Stimulated activated naive CD8-positive, alpha-beta T cell treated with anti-CD3 and anti-CD28 coated beads, Interleukin-15, amount 100 ng/mL, for 72 hours (primary cell): ENCODE results near the gene RSU1.

Experiments
- ATAC-seq: fragments of 150-1000 bp; cut with Tn5 transposase; 2 replicates; pipeline ENCODE4 v1.10.0; 2021; ENCODE audit warnings: mild to moderate bottlenecking, moderate library complexity
- DNase-seq, 2 donors: peaks; one replicate each; pipeline ENCODE4 v3.0.0; 2021 to 2022
- H3K27ac Mint-ChIP-seq, 2 donors: one replicate each; pipeline ENCODE4 v1.8.0; 2022; ENCODE audit warnings: mild to moderate bottlenecking in 2 of 2, mixed read lengths in 2 of 2, moderate library complexity in 2 of 2
- H3K27me3 Mint-ChIP-seq: one replicate; pipeline ENCODE4 v1.8.0; 2022; ENCODE audit warnings: mixed read lengths
- H3K4me1 Mint-ChIP-seq: one replicate; pipeline ENCODE4 v1.8.0; 2022; ENCODE audit warnings: mild to moderate bottlenecking, mixed read lengths
- H3K4me3 Mint-ChIP-seq, 2 donors: one replicate each; pipeline ENCODE4 v1.8.0; 2022; ENCODE audit warnings: mild to moderate bottlenecking in 2 of 2, mixed read lengths in 2 of 2, moderate library complexity in 1 of 2
- H3K9me3 Mint-ChIP-seq, 2 donors: one replicate each; pipeline ENCODE4 v1.8.0; 2022; ENCODE audit warnings: mixed read lengths in 2 of 2

RSU1 gene

DNA sequence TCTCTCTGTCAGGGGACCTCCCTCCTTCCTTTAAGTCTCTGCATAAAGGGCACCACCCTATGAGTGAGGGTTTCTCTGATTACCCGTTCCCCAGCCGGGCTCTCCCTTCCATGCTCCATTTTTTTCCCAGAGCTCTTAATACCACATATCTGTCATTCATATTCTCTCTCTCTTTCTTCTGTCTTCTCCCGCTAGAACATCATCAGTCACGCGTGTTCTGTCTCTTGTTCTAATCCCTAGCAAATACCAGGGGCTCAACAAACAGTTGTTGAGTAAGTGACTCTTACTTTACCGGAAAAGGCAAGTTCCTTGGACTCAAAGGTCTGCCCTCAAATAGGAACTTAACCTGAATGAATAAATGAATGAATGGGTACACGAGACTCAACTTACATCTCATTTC is 68.5 kb downstream of the RSU1 start:
- DNase-seq (no peak), ATAC-seq (no peak)
- H3K4me1 Mint-ChIP-seq: no peaks in the 10 kb centered on the region
- H3K27ac Mint-ChIP-seq: no peak overlapping the region
- H3K9me3 Mint-ChIP-seq: no peaks in the 10 kb centered on the region
- no peaks in the 10 kb centered on the region for H3K27me3 Mint-ChIP-seq
- no peak overlapping the region for H3K4me3 Mint-ChIP-seq

DNA sequence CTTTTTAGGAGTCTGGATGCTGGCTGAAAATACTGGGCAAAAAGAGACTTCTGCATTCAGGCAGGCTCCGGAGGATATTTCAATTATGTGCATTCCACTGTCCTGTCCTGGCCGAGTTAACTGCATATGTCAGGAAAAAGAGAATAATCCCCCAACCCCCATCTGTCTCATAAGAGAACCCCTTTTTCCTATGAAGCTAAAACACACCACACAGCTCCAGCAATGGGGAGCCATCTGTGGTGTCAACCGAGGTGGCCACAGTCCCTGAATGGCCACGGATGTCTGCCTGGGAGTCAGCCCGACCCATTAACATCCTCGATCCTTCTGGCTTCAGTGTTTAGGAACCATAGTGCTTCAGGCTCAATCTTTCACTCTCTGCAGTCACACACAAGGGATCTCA is 70.4 kb downstream of the RSU1 start:
- H3K9me3 Mint-ChIP-seq: no peaks in the 10 kb centered on the region

DNA sequence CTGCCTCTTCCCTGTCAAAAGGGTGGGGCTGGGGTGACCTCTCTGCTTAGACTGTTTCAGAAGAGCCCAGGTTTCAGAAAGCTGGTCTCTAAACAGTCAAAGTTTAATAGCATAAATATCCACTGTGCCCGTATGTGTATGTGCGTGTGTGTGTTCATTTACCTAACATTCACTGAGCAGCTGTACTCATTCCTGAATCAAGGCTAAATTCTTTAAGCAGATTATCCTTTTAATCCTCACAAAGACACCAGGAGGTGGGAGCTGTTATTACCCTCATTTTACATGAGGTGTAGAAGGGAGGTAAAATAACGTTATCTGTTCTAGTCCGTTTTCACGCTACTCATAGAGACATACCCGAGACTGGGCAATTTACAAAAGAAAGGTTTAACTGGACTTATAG is 72.2 kb downstream of the RSU1 start:
- H3K27me3 Mint-ChIP-seq: no peaks in the 10 kb centered on the region
- no peak overlapping the region for H3K27ac Mint-ChIP-seq
- H3K4me3 Mint-ChIP-seq: no peak overlapping the region
- no peak for DNase-seq
- no peaks in the 10 kb centered on the region for H3K9me3 Mint-ChIP-seq
- no peak for ATAC-seq
- no peaks in the 10 kb centered on the region for H3K4me1 Mint-ChIP-seq

More for the DNA sequence above, 70.4 kb downstream of the RSU1 start:
- ATAC-seq (no peak), DNase-seq (no peak)
- H3K27ac Mint-ChIP-seq: no peak overlapping the region
- H3K27me3 Mint-ChIP-seq: no peaks in the 10 kb centered on the region
- no peaks in the 10 kb centered on the region for H3K4me1 Mint-ChIP-seq
- H3K4me3 Mint-ChIP-seq: no peak overlapping the region

DNA sequence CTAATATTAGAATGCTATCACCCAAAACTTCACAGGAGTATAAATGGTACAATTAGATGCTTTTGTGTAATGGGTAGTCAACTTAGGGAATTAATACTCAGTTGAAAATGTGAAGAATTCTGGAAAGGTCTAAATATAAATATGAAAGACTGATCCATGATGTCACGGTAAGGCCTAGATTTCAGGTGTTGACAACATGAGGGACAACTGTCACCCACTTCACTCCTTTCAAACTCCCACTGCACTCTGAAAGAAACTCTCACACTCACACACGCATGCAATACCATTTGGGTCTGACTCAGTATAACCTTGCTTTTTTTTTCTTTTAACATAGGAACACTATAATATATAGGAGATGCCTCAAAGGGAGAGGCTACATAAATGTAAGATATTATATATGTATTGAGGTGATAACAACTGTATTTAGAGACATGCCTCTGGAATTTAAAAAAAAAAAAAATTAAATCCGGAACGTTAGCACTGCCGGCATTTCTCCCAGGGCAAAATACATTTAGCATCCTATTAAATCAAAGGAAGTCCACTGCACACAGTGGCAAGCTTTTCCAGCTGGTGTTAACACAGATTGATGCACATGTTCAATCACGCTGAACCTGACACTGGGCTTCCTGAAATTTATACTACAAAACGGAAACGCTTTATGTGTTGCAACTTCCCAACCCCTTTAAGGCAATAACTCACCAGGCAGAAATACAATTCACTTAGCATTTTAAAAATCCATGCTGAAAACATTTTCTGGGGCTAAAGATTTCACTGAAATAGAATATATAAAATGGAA is 74.9 kb downstream of the RSU1 start:
- Mint-ChIP-seq H3K4me3 (no peak overlapping the region), H3K9me3 (peaks cover 1% of the 10 kb centered on the region in 2 donors), H3K27ac (peak overlapping the region in 1 of 2 donors; percentile 4), H3K27me3 (no peaks in the 10 kb centered on the region), H3K4me1 (no peaks in the 10 kb centered on the region)
- no peak for DNase-seq
- ATAC-seq: no peak

DNA sequence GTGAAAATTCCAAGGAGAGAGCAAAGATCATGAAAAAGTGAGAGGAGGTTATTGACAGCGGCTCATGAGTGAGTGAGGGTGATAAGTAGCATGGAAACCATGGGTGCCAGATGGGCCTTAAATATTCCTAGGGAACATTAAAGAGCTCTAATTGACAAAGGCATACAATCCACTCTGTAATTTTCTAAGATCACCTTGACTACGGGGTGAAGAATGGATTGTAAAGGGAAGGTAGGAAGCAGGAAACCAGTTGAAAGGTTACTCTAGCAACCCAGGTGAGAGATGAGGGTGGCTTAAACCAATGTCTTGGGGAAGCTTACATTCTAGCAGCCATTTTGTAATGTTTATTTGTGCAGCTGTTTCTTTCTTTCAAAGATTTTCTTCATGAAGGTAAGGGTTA is 75.7 kb downstream of the RSU1 start:
- DNase-seq (no peak), ATAC-seq (no peak)
- no peak overlapping the region for H3K4me3 Mint-ChIP-seq
- H3K27ac Mint-ChIP-seq: no peak overlapping the region
- H3K9me3 Mint-ChIP-seq: peaks cover 9 to 10% of the 10 kb centered on the region in 2 donors
- no peaks in the 10 kb centered on the region for H3K27me3 Mint-ChIP-seq
- H3K4me1 Mint-ChIP-seq: no peaks in the 10 kb centered on the region

DNA sequence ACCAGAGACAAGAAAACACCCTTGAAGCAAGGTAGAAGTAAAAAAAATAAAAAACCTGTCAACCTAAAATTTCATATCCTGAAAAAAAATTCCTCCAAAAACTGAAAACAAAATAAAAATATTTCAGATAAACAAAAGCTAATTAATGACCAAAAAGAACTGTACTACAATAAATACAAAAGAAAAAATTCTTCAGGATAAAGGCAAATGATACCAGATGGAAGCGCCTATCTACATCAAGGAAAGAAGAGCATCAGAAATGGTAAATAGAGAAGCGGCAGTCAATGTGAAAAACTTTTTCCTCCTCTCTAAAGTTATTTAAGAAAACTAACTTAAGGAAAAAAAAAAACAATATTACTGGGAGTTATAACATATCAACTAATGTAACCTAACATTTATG is 79.8 kb downstream of the RSU1 start:
- H3K4me1 Mint-ChIP-seq: peaks cover 7% of the 10 kb centered on the region
- peaks cover 21 to 28% of the 10 kb centered on the region in 2 donors for H3K9me3 Mint-ChIP-seq
- H3K4me3 Mint-ChIP-seq: no peak overlapping the region
- ATAC-seq (no peak), DNase-seq (no peak)
- no peaks in the 10 kb centered on the region for H3K27me3 Mint-ChIP-seq
- no peak overlapping the region for H3K27ac Mint-ChIP-seq

DNA sequence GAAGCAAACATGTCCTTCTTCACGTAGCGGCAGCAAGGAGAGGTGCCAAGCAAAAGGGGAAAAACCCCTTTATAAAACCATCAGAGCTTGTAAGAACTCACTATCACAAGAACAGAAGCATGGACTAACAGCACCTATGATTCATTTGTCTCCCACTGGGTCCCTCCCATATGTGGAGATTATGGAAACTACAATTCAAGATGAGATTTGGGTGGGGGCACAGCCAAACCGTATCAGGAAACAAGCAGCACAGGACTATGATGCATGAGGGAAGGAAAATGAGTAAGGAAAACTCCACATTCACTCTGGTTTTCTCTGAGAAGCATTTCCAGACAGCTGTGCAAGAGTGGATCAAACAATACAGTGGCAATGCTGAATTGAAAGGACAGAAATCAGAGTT is 81.6 kb downstream of the RSU1 start:
- Mint-ChIP-seq H3K27me3 (no peaks in the 10 kb centered on the region), H3K4me3 (no peak overlapping the region), H3K27ac (peak overlapping the region in 1 of 2 donors; percentile 19), H3K9me3 (peaks cover 21 to 28% of the 10 kb centered on the region in 2 donors), H3K4me1 (peaks cover 7% of the 10 kb centered on the region)
- no peak for ATAC-seq
- no peak for DNase-seq

DNA sequence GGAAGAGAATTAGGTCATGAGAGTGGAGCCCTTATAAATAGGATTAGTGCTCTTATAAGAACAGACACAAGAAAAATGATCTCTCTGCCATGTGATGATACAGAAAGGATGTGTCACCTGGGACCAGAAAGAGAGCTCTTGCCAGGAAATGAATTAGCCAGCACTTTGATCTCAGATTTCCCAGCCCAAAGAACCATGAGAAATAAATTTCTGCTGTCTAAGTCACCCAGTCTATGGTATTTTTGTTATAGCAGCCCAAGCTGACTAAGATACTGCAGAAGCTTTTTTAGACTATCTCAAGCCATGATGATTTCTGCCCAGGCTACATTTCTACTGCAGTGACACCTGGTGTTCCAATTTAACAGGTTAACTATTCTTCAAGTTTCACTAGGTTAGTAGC is 84.8 kb downstream of the RSU1 start:
- H3K27me3 Mint-ChIP-seq: no peaks in the 10 kb centered on the region
- peaks cover 14% of the 10 kb centered on the region for H3K4me1 Mint-ChIP-seq
- DNase-seq (no peak), ATAC-seq (no peak)
- peaks cover 28 to 47% of the 10 kb centered on the region in 2 donors for H3K9me3 Mint-ChIP-seq
- no peak overlapping the region for H3K4me3 Mint-ChIP-seq
- no peak overlapping the region for H3K27ac Mint-ChIP-seq

DNA sequence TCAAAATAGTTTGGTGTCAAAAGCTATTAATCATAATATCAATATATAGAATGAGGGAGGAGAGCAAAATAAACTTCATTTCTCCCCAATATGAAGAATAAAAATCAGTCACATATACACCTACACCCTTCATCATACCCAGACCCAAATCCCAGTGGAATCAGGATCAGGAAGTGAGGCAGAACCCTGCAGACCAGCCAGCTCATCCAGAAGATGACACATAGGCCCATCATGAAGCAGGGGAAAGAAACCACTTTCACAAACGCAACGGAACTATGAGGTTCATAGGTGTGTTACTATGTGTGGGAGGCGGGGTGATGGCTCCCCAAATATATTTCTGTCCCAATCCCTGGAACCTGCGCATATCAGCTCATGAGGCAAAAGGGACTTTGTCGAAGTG is 89.0 kb downstream of the RSU1 start:
- Mint-ChIP-seq H3K9me3 (peaks cover 8 to 20% of the 10 kb centered on the region in 2 donors), H3K4me1 (peaks cover 7% of the 10 kb centered on the region), H3K27ac (no peak overlapping the region), H3K27me3 (no peaks in the 10 kb centered on the region), H3K4me3 (no peak overlapping the region)
- no peak for ATAC-seq
- DNase-seq: no peak

DNA sequence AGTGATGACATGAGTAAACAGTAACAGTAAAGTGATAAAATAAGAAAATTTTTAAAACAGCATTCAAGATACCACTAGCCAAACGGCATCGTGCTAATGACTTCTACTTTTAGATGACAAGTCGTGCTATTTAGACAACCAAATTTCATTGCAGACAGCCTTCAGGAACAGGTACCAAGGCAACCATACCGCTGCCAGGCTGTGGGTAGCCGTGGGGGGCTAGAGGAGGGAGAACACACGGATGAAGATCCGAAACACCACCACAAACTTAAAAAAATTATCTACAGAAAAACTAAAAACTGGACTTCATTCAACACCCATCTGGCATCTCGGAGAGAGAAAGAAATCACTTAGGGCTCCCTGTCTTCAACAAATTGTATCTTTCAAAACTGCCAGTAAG is 89.6 kb downstream of the RSU1 start:
- Mint-ChIP-seq H3K4me3 (no peak overlapping the region), H3K27me3 (no peaks in the 10 kb centered on the region), H3K27ac (peak overlapping the region in 1 of 2 donors; percentile 33), H3K4me1 (peaks cover 7% of the 10 kb centered on the region), H3K9me3 (peaks cover 8 to 20% of the 10 kb centered on the region in 2 donors)
- DNase-seq (no peak), ATAC-seq (no peak)

DNA sequence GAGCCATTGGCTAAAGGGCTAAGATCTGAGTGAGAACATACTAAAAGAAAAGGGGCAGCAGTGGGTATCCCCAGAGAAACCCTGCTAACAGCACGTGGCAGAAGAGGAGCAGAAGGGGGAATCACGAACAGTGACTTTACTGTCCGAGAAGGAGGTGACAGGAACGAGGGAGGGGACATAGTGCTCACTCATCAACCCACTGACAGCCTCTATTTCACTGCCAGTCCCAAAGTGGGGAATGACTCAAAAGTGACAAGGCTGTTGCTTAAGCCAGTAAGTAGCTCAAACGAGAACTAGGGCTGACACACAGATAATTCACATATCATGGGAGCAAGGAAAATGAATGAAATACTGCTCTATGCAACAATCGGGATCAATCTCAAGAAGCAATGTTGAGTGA is 92.7 kb downstream of the RSU1 start:
- Mint-ChIP-seq H3K4me1 (no peaks in the 10 kb centered on the region), H3K27me3 (no peaks in the 10 kb centered on the region), H3K4me3 (no peak overlapping the region), H3K27ac (no peak overlapping the region), H3K9me3 (peaks cover 6 to 19% of the 10 kb centered on the region in 2 donors)
- ATAC-seq (no peak), DNase-seq (no peak)

DNA sequence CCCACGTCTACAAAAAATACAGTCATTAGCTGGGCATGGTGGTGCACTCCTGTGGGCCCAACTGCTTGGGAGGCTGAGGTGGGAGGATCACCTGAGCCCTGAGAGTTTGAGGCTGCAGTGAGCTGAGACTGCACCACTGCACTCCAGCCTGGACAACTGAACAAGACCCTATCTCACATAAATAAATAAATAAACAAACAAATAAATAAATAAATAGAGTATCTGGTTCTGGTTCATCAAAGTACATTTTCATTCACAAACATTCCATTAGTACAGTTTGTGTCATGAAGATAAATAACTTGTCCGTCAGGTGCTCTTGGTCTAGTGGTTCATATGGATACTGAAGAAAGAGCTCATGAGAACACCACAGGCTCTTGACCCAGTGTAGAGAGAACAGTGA is 96.4 kb downstream of the RSU1 start:
- ATAC-seq (no peak), DNase-seq (no peak)
- Mint-ChIP-seq H3K27me3 (no peaks in the 10 kb centered on the region), H3K4me1 (no peaks in the 10 kb centered on the region), H3K27ac (no peak overlapping the region), H3K9me3 (peaks cover 6 to 12% of the 10 kb centered on the region in 2 donors), H3K4me3 (no peak overlapping the region)

DNA sequence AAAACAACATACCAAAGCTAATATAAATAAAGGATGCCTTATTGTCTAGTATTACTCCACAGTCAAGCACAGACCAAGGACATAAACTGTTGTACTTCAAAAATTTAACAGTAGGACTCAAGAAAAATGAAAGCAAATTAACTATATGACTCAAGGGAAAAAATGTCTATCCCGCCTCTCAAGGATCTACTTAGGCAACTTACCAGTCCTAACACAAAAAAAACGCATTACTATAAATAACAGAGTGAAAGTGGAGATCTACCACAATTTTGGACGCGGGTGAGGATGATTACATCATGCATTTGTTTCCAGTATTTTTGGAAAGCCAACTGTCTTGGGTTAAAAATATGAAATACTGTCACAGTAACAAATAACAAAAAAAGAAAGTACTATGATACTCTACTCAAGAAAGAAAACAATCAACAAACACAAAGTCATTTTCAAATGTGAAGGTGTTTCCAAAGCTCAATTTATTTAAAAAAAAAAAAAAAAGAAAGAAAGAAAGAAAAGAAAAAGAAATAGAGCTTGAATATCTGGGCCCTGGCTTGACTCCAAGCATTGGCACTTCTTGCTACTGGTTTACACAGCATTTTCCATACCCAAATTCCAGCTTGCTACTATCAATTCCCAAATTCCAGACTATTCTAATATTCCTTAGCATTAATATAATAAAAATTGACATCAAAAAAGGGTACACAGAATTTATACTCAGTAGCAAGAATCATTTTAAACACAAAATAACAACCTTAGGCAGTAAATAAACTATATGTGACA is 99.4 kb downstream of the RSU1 start:
- Mint-ChIP-seq H3K4me3 (no peak overlapping the region), H3K27ac (peak overlapping the region in 1 of 2 donors; percentile 10), H3K4me1 (no peaks in the 10 kb centered on the region), H3K27me3 (no peaks in the 10 kb centered on the region), H3K9me3 (peaks cover 11 to 39% of the 10 kb centered on the region in 2 donors)
- ATAC-seq (no peak), DNase-seq (no peak)

DNA sequence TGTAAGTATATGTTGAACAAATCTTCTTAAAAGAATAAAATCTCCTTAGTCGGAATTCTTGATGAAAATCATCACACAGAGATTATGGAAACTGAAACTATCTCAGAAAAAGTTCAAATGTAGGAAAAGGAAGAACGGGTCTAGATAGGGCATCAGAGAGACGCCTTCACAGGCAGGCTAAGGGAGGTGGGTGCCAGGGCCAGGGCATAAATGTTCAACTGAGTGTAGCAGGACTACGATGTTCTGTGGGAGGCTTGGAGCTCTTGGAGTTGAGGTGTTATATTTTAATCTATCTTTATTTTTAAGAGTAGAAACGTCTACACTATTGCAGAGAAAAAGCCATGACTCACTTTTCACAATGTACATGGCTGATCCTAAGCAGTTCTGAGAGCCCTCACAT is 101.2 kb downstream of the RSU1 start:
- no peak for DNase-seq
- H3K27me3 Mint-ChIP-seq: no peaks in the 10 kb centered on the region
- H3K9me3 Mint-ChIP-seq: peaks cover 23 to 49% of the 10 kb centered on the region in 2 donors
- no peak overlapping the region for H3K4me3 Mint-ChIP-seq
- H3K4me1 Mint-ChIP-seq: peaks cover 7% of the 10 kb centered on the region
- no peak for ATAC-seq
- no peak overlapping the region for H3K27ac Mint-ChIP-seq

DNA sequence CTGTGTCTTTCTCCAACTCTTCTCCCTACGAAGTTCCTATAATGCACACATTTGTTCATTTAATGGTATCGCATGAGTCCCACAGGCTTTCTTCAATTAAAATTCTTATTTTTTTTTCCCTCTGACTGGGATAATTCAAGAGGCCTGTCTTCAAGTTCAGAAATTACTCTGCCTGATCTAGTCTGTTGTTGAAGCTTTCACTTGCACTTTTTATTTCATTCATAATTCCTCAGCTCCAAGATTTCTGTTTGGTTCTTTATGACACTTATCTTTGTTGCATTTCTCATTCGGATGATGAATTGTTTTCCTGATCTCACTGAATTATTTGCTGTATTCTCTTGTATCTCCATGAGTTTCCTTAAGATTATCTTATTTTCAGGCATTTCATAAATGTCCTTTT is 103.9 kb downstream of the RSU1 start:
- H3K27me3 Mint-ChIP-seq: no peaks in the 10 kb centered on the region
- no peak for ATAC-seq
- peaks cover 26 to 36% of the 10 kb centered on the region in 2 donors for H3K9me3 Mint-ChIP-seq
- peaks cover 7% of the 10 kb centered on the region for H3K4me1 Mint-ChIP-seq
- no peak overlapping the region for H3K4me3 Mint-ChIP-seq
- H3K27ac Mint-ChIP-seq: no peak overlapping the region
- DNase-seq: no peak

DNA sequence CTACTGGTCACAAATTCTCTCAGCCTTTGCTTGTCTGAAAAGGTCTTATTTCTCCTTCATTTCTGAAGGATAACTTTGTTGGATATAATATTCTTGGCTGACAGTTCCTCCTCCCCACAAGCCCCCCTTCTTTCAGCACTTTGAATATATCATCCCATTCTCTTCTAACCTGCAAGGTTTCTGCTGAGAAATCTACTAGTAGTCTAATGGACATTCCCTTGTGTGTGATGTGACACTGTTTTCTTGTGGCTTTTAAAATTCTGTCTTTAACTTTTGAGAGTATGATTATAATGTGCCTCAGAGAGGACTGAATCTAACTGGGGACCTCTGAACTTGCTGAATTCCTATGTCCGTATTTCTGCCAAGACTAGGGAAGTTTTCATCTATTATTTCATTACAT is 104.3 kb downstream of the RSU1 start:
- no peak overlapping the region for H3K4me3 Mint-ChIP-seq
- H3K27me3 Mint-ChIP-seq: no peaks in the 10 kb centered on the region
- peaks cover 26 to 36% of the 10 kb centered on the region in 2 donors for H3K9me3 Mint-ChIP-seq
- ATAC-seq (no peak), DNase-seq (no peak)
- H3K4me1 Mint-ChIP-seq: peaks cover 7% of the 10 kb centered on the region
- H3K27ac Mint-ChIP-seq: no peak overlapping the region
